ENCODE measurements around the gene TOX3. TPM values are rescaled to one million over a fixed set of nuclear protein-coding genes. Genes with fewer than 3 reads are reported as not detected.

The TOX3 gene
- total and polyA plus RNA-seq, 2 experiments from 2014 or later: 9.8 to 15.6 TPM

- TF ChIP-seq, protein P1, sequence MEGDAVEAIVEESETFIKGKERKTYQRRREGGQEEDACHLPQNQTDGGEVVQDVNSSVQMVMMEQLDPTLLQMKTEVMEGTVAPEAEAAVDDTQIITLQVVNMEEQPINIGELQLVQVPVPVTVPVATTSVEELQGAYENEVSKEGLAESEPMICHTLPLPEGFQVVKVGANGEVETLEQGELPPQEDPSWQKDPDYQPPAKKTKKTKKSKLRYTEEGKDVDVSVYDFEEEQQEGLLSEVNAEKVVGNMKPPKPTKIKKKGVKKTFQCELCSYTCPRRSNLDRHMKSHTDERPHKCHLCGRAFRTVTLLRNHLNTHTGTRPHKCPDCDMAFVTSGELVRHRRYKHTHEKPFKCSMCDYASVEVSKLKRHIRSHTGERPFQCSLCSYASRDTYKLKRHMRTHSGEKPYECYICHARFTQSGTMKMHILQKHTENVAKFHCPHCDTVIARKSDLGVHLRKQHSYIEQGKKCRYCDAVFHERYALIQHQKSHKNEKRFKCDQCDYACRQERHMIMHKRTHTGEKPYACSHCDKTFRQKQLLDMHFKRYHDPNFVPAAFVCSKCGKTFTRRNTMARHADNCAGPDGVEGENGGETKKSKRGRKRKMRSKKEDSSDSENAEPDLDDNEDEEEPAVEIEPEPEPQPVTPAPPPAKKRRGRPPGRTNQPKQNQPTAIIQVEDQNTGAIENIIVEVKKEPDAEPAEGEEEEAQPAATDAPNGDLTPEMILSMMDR (conservative IDR thresholded peaks at IDR 0.05; ENCODE audit: low read depth in 2 of 2): no peak
- TF ChIP-seq EZH2 (IDR thresholded peaks at IDR 0.05; ENCODE audit: low read depth, unreplicated experiment) (no peak), ZNF114 (CRISPR knock-in tag; IDR thresholded peaks at IDR 0.05) (no peak)
- TF ChIP-seq, protein P2, sequence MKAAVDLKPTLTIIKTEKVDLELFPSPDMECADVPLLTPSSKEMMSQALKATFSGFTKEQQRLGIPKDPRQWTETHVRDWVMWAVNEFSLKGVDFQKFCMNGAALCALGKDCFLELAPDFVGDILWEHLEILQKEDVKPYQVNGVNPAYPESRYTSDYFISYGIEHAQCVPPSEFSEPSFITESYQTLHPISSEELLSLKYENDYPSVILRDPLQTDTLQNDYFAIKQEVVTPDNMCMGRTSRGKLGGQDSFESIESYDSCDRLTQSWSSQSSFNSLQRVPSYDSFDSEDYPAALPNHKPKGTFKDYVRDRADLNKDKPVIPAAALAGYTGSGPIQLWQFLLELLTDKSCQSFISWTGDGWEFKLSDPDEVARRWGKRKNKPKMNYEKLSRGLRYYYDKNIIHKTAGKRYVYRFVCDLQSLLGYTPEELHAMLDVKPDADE (IDR thresholded peaks at IDR 0.05): no peak
These were observed 45.2 kb downstream of the TOX3 start (continued) for GRCh38 chr16:52501746-52502145.

DNA sequence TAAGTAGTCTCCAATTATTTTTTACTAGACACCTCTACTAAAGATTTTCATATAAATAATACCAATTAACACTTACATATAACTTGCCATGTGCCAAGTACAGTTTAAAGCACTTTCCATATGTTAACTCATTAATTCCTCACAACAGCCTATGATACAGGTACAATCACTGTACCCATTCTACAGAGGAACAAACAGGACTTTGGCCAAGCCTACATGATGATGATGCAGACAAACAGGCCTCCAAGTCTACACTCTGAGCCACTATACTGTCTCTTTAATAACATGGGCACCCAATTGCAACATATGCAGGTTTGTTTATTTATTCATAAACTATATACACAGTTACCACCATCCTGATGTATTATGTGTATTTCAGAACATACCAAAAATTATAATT is 46.0 kb downstream of the TOX3 start:
- H4K20me1 ChIP-seq (replicated peaks; ENCODE audit: insufficient read depth): 0 out of 2 replicates have a peak, but pooled peaks cover 6% of the 10 kb centered on the region
- H3K27ac Mint-ChIP-seq: no peak overlapping the region
- no peak for ATAC-seq
- no peaks in the 10 kb centered on the region for H3K36me3 ChIP-seq (ENCODE audit: insufficient read depth)
- peaks cover 3% of the 10 kb centered on the region; the same call in 1 of the 3 replicates for H3K36me3 Mint-ChIP-seq (ENCODE audit: low read depth)
- H3K27me3 Mint-ChIP-seq (ENCODE audit: insufficient read depth, low read depth, poor library complexity): no peaks in the 10 kb centered on the region
- no peak overlapping the region for H3K4me3 Mint-ChIP-seq
- H2AFZ ChIP-seq: no peak overlapping the region
- no peaks in the 10 kb centered on the region for H3K9me2 ChIP-seq (ENCODE audit: insufficient read depth)
- H3K4me1 ChIP-seq (ENCODE audit: insufficient read depth): peaks cover 44% of the 10 kb centered on the region
- H3K79me2 ChIP-seq (replicated peaks; ENCODE audit: insufficient read depth): peaks cover 69% of the 10 kb centered on the region
- no peak overlapping the region for H3K4me3 ChIP-seq
- no peaks in the 10 kb centered on the region for H3K27me3 ChIP-seq (ENCODE audit: insufficient read depth)
- H3K9me3 Mint-ChIP-seq: no peaks in the 10 kb centered on the region
- H3K4me2 ChIP-seq: no peak overlapping the region
- H3F3A ChIP-seq (replicated peaks; ENCODE audit: low read depth): no peaks in the 10 kb centered on the region
- H3K27ac ChIP-seq (ENCODE audit: low read depth): no peak overlapping the region
- no peak for DNase-seq (ENCODE audit: low spot score)
- H3K4me1 Mint-ChIP-seq: peaks cover 42% of the 10 kb centered on the region
- TF ChIP-seq, protein P1 (conservative IDR thresholded peaks at IDR 0.05; ENCODE audit: low read depth in 2 of 2): no peak
- TF ChIP-seq POLR2AphosphoS5 (IDR thresholded peaks at IDR 0.05; ENCODE audit: low read depth) (no peak), STAT1 (IDR thresholded peaks at IDR 0.05; ENCODE audit: unreplicated experiment) (no peak), JUNB (IDR thresholded peaks at IDR 0.05; ENCODE audit: unreplicated experiment) (no peak), ZNF114 (CRISPR knock-in tag; IDR thresholded peaks at IDR 0.05) (no peak), REST (IDR thresholded peaks at IDR 0.05; ENCODE audit: unreplicated experiment) (no peak)
- TF ChIP-seq, protein P3, sequence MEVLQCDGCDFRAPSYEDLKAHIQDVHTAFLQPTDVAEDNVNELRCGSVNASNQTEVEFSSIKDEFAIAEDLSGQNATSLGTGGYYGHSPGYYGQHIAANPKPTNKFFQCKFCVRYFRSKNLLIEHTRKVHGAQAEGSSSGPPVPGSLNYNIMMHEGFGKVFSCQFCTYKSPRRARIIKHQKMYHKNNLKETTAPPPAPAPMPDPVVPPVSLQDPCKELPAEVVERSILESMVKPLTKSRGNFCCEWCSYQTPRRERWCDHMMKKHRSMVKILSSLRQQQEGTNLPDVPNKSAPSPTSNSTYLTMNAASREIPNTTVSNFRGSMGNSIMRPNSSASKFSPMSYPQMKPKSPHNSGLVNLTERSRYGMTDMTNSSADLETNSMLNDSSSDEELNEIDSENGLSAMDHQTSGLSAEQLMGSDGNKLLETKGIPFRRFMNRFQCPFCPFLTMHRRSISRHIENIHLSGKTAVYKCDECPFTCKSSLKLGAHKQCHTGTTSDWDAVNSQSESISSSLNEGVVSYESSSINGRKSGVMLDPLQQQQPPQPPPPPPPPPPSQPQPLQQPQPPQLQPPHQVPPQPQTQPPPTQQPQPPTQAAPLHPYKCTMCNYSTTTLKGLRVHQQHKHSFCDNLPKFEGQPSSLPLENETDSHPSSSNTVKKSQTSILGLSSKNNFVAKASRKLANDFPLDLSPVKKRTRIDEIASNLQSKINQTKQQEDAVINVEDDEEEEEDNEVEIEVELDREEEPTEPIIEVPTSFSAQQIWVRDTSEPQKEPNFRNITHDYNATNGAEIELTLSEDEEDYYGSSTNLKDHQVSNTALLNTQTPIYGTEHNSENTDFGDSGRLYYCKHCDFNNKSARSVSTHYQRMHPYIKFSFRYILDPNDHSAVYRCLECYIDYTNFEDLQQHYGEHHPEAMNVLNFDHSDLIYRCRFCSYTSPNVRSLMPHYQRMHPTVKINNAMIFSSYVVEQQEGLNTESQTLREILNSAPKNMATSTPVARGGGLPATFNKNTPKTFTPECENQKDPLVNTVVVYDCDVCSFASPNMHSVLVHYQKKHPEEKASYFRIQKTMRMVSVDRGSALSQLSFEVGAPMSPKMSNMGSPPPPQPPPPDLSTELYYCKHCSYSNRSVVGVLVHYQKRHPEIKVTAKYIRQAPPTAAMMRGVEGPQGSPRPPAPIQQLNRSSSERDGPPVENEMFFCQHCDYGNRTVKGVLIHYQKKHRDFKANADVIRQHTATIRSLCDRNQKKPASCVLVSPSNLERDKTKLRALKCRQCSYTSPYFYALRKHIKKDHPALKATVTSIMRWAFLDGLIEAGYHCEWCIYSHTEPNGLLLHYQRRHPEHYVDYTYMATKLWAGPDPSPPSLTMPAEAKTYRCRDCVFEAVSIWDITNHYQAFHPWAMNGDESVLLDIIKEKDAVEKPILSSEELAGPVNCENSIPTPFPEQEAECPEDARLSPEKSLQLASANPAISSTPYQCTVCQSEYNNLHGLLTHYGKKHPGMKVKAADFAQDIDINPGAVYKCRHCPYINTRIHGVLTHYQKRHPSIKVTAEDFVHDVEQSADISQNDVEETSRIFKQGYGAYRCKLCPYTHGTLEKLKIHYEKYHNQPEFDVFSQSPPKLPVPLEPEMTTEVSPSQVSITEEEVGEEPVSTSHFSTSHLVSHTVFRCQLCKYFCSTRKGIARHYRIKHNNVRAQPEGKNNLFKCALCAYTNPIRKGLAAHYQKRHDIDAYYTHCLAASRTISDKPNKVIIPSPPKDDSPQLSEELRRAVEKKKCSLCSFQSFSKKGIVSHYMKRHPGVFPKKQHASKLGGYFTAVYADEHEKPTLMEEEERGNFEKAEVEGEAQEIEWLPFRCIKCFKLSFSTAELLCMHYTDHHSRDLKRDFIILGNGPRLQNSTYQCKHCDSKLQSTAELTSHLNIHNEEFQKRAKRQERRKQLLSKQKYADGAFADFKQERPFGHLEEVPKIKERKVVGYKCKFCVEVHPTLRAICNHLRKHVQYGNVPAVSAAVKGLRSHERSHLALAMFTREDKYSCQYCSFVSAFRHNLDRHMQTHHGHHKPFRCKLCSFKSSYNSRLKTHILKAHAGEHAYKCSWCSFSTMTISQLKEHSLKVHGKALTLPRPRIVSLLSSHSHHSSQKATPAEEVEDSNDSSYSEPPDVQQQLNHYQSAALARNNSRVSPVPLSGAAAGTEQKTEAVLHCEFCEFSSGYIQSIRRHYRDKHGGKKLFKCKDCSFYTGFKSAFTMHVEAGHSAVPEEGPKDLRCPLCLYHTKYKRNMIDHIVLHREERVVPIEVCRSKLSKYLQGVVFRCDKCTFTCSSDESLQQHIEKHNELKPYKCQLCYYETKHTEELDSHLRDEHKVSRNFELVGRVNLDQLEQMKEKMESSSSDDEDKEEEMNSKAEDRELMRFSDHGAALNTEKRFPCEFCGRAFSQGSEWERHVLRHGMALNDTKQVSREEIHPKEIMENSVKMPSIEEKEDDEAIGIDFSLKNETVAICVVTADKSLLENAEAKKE (CRISPR knock-in tag; IDR thresholded peaks at IDR 0.05): no peak
